ENCODE data around the gene SLC5A5. TPM values are rescaled to one million over a fixed set of nuclear protein-coding genes. Genes with fewer than 3 reads are reported as not detected.
A peak's percentile ranks its signal among the peaks of the same experiment; 100 is the strongest.

SLC5A5 gene
- total RNA-seq, 2 experiments from 2014 or later = 1.0 to 1.3 TPM

GRCh38 chr19:17836530-17836929 lies 35.2 kb upstream of the SLC5A5 start:
- CTCF ChIA-PET = no interaction called here
- no peak for ATAC-seq
- H3K36me3 Mint-ChIP-seq (ENCODE audit: low read depth) = peaks cover 85% of the 10 kb centered on the region
- H3K9me3 Mint-ChIP-seq (ENCODE audit: low read depth) = peaks cover 2% of the 10 kb centered on the region
- POLR2A ChIA-PET = no interaction called here
- peaks cover 13% of the 10 kb centered on the region for H3K4me1 Mint-ChIP-seq
- H3K27me3 Mint-ChIP-seq = no peaks in the 10 kb centered on the region
- H3K4me3 Mint-ChIP-seq = no peak overlapping the region
- peak overlapping the region; percentile 33 for H3K27ac Mint-ChIP-seq
- no peak for DNase-seq
- intact Hi-C loops (cut with DNase I, micrococcal nuclease) = no loop called here

GRCh38 chr19:17837972-17838371 lies 33.8 kb upstream of the SLC5A5 start:
- CTCF ChIA-PET = interaction anchor here (0.8 kb wide), 1 partner anchor 159 kb away, joined by 3 read pairs; no protein-coding TSS in a partner anchor
- Mint-ChIP-seq H3K4me1 (peaks cover 13% of the 10 kb centered on the region), H3K4me3 (no peak overlapping the region), H3K9me3 (ENCODE audit: low read depth) (no peaks in the 10 kb centered on the region), H3K27ac (no peak overlapping the region), H3K36me3 (ENCODE audit: low read depth) (peaks cover 81% of the 10 kb centered on the region), H3K27me3 (no peaks in the 10 kb centered on the region)
- intact Hi-C loops (cut with DNase I, micrococcal nuclease) = no loop called here
- no peak for DNase-seq
- ATAC-seq = no peak
- POLR2A ChIA-PET = no interaction called here

GRCh38 chr19:17840019-17840418 lies 31.7 kb upstream of the SLC5A5 start:
- ChIA-PET CTCF (no interaction called here), POLR2A (no interaction called here)
- DNase-seq (no peak), ATAC-seq (no peak)
- Mint-ChIP-seq H3K4me3 (no peak overlapping the region), H3K27ac (peak overlapping the region; percentile 14), H3K36me3 (ENCODE audit: low read depth) (peaks cover 85% of the 10 kb centered on the region), H3K4me1 (peaks cover 32% of the 10 kb centered on the region), H3K27me3 (no peaks in the 10 kb centered on the region), H3K9me3 (ENCODE audit: low read depth) (no peaks in the 10 kb centered on the region)
- intact Hi-C loops (cut with DNase I, micrococcal nuclease) = loop anchor here (5.0 kb wide), 2 partner anchors 33 to 368 kb away; partner anchors contain the start of gene SLC27A1 (in 1 of the 2)

GRCh38 chr19:17841371-17841809 lies 30.4 kb upstream of the SLC5A5 start:
- intact Hi-C loops (cut with DNase I, micrococcal nuclease) = loop anchor here (5.0 kb wide), 2 partner anchors 34 to 369 kb away; partner anchors contain the start of gene SLC27A1 (in 1 of the 2)
- POLR2A ChIA-PET = no interaction called here
- H3K27ac Mint-ChIP-seq = no peak overlapping the region

GRCh38 chr19:17841810-17842662 lies 29.7 kb upstream of the SLC5A5 start:
- ATAC-seq (peak; percentile 89), DNase-seq (peak; percentile 90)
- Mint-ChIP-seq H3K4me1 (peaks cover 36% of the 10 kb centered on the region), H3K36me3 (ENCODE audit: low read depth) (peaks cover 81% of the 10 kb centered on the region), H3K9me3 (ENCODE audit: low read depth) (no peaks in the 10 kb centered on the region), H3K27ac (no peak overlapping the region), H3K27me3 (no peaks in the 10 kb centered on the region), H3K4me3 (no peak overlapping the region)
- POLR2A ChIA-PET = no interaction called here
- CTCF ChIA-PET = interaction anchor here (0.9 kb wide), 1 partner anchor 18 kb away, joined by 4 read pairs; no protein-coding TSS in a partner anchor
- intact Hi-C loops (cut with DNase I, micrococcal nuclease) = loop anchor here (1.0 to 5.0 kb wide), 4 partner anchors 12 to 370 kb away; partner anchors contain the start of gene SLC27A1 (in 1 of the 2)

More at GRCh38 chr19:17841371-17841809, 30.4 kb upstream of the SLC5A5 start:
- Mint-ChIP-seq H3K27me3 (no peaks in the 10 kb centered on the region), H3K36me3 (ENCODE audit: low read depth) (peaks cover 84% of the 10 kb centered on the region), H3K9me3 (ENCODE audit: low read depth) (no peaks in the 10 kb centered on the region), H3K4me3 (no peak overlapping the region), H3K4me1 (peaks cover 38% of the 10 kb centered on the region)
- ATAC-seq (no peak), DNase-seq (no peak)
- CTCF ChIA-PET = no interaction called here

- ATAC-seq (no peak), DNase-seq (no peak)
- intact Hi-C loops (cut with DNase I, micrococcal nuclease) = loop anchor here (1.0 to 5.0 kb wide), 4 partner anchors 12 to 370 kb away; partner anchors contain the start of gene SLC27A1 (in 1 of the 2)
- ChIA-PET CTCF (interaction anchor here (0.7 to 0.9 kb wide), 2 partner anchors 19 to 71 kb away, joined by 3 to 4 read pairs; no protein-coding TSS in a partner anchor), POLR2A (no interaction called here)
- peaks cover 36% of the 10 kb centered on the region for H3K4me1 Mint-ChIP-seq
- H3K9me3 Mint-ChIP-seq (ENCODE audit: low read depth) = no peaks in the 10 kb centered on the region
- peaks cover 75% of the 10 kb centered on the region for H3K36me3 Mint-ChIP-seq (ENCODE audit: low read depth)
- H3K27ac Mint-ChIP-seq = no peak overlapping the region
- no peaks in the 10 kb centered on the region for H3K27me3 Mint-ChIP-seq
- no peak overlapping the region for H3K4me3 Mint-ChIP-seq
Observed at GRCh38 chr19:17842663-17843291, 29.0 kb upstream of the SLC5A5 start.

- peak overlapping the region; percentile 8 for H3K4me3 Mint-ChIP-seq
- peaks cover 40% of the 10 kb centered on the region for H3K4me1 Mint-ChIP-seq
- ChIA-PET POLR2A (no interaction called here), CTCF (interaction anchor here (0.7 to 0.9 kb wide), 3 partner anchors 16 to 71 kb away, joined by 3 to 4 read pairs (median 3); partner anchors contain the start of gene RPL18A)
- H3K27ac Mint-ChIP-seq = peak overlapping the region; percentile 51
- ATAC-seq = no peak
- no peaks in the 10 kb centered on the region for H3K9me3 Mint-ChIP-seq (ENCODE audit: low read depth)
- intact Hi-C loops (cut with DNase I, micrococcal nuclease) = loop anchor here (5.0 kb wide), 2 partner anchors 36 to 371 kb away; partner anchors contain the start of gene SLC27A1 (in 1 of the 2)
- H3K27me3 Mint-ChIP-seq = no peaks in the 10 kb centered on the region
- no peak for DNase-seq
- H3K36me3 Mint-ChIP-seq (ENCODE audit: low read depth) = peaks cover 70% of the 10 kb centered on the region
Observed at GRCh38 chr19:17843292-17843827, 28.4 kb upstream of the SLC5A5 start.

- Mint-ChIP-seq H3K36me3 (ENCODE audit: low read depth) (peaks cover 67% of the 10 kb centered on the region), H3K27ac (peak overlapping the region; percentile 20), H3K27me3 (no peaks in the 10 kb centered on the region), H3K9me3 (ENCODE audit: low read depth) (no peaks in the 10 kb centered on the region), H3K4me1 (peaks cover 47% of the 10 kb centered on the region), H3K4me3 (peak overlapping the region; percentile 8)
- intact Hi-C loops (cut with DNase I, micrococcal nuclease) = loop anchor here (5.0 kb wide), 2 partner anchors 37 to 372 kb away; partner anchors contain the start of gene SLC27A1 (in 1 of the 2)
- ChIA-PET CTCF (interaction anchor here (0.8 kb wide), 1 partner anchor 15 kb away, joined by 3 read pairs; the partner anchor contains the start of gene RPL18A), POLR2A (no interaction called here)
- no peak for DNase-seq
- no peak for ATAC-seq
Observed at GRCh38 chr19:17843908-17844490, 27.7 kb upstream of the SLC5A5 start.

- Mint-ChIP-seq H3K27me3 (no peaks in the 10 kb centered on the region), H3K9me3 (ENCODE audit: low read depth) (no peaks in the 10 kb centered on the region), H3K36me3 (ENCODE audit: low read depth) (peaks cover 52% of the 10 kb centered on the region), H3K4me3 (peak overlapping the region; percentile 92), H3K4me1 (peaks cover 62% of the 10 kb centered on the region), H3K27ac (peak overlapping the region; percentile 98)
- intact Hi-C loops (cut with DNase I, micrococcal nuclease) = loop anchor here in 1 of 2 experiments (5.0 kb wide), 2 partner anchors 334 to 1519 kb away; partner anchors contain the start of gene PGLS
- ChIA-PET CTCF (interaction anchor here (1.0 kb wide), 1 partner anchor 10 kb away, joined by 5 read pairs; no protein-coding TSS in a partner anchor), POLR2A (interaction anchor here (0.7 to 2.3 kb wide), 2 partner anchors 13 to 98 kb away, joined by 4 to 15 read pairs; partner anchors contain the start of gene RPL18A)
- no peak for ATAC-seq
- peak; percentile 52 for DNase-seq
Observed at GRCh38 chr19:17846146-17846545, 25.6 kb upstream of the SLC5A5 start.

- peak within 1 kb of the TSS; percentile 98 for H3K27ac Mint-ChIP-seq
- ATAC-seq (peak; percentile 82), DNase-seq (peak; percentile 96)
- H3K27me3 Mint-ChIP-seq = no peaks in the 10 kb centered on the region
- H3K4me3 Mint-ChIP-seq = peak within 1 kb of the TSS; percentile 92
- ChIA-PET CTCF (interaction anchor here (0.6 to 5.2 kb wide), 7 partner anchors 8 to 428 kb away, joined by 3 to 55 read pairs (median 4); partner anchors contain the start of genes CCDC124 and RPL18A), POLR2A (interaction anchor here (0.5 to 2.3 kb wide), 9 partner anchors 12 to 171 kb away, joined by 3 to 15 read pairs (median 5); partner anchors contain the start of genes RPL18A and SLC5A5)
- H3K4me1 Mint-ChIP-seq = peaks cover 69% of the 10 kb centered on the region
- intact Hi-C loops (cut with DNase I, micrococcal nuclease) = loop anchor here (1.0 to 5.0 kb wide), 6 partner anchors 12 to 1520 kb away; partner anchors contain the start of genes RPL18A (in 2 of the 2), MAP1S (in 1 of the 2) and PGLS (in 1 of the 2)
- H3K9me3 Mint-ChIP-seq (ENCODE audit: low read depth) = peaks cover 4% of the 10 kb centered on the region
- peaks cover 45% of the 10 kb centered on the region for H3K36me3 Mint-ChIP-seq (ENCODE audit: low read depth)
Observed at GRCh38 chr19:17847538-17848366, 24.0 kb upstream of the SLC5A5 start, which contains the start of gene JAK3. TSS of gene JAK3 (minus strand) at chr19:17847982. CDS start at chr19:17844417, 3,565 bp downstream.
